GM10248 (cell line): ENCODE data around the gene SLC25A34.

Experiments
- CTCF ChIA-PET: fragments of 300-600 bp; sonication (Branson Sonifier 250); formaldehyde crosslinking; extraction: SDS; loops from one replicate; lab custom pipeline; 2021; ENCODE audit warnings: antibody characterized with exemption; lab: Yijun Ruan, JAX
- POLR2A ChIA-PET: fragments of 350-650 bp; sonication (Branson Sonifier 250); formaldehyde crosslinking; extraction: SDS; loops from one replicate; lab custom pipeline; 2020; ENCODE audit warnings: antibody characterized with exemption; lab: Yijun Ruan, JAX
- DNase-seq: peaks from one replicate; pipeline ENCODE4 v3.0.0; 2012; ENCODE audit errors: extremely low spot score
- TF ChIP-seq, protein P1 (sequence below): IDR thresholded peaks from 2 replicates; pipeline ENCODE4 v1.5.1; 2012; ENCODE audit warnings: mild to moderate bottlenecking, low read depth; ENCODE audit errors: extremely low read depth, missing control alignments, control extremely low read depth

Gene SLC25A34

DNA sequence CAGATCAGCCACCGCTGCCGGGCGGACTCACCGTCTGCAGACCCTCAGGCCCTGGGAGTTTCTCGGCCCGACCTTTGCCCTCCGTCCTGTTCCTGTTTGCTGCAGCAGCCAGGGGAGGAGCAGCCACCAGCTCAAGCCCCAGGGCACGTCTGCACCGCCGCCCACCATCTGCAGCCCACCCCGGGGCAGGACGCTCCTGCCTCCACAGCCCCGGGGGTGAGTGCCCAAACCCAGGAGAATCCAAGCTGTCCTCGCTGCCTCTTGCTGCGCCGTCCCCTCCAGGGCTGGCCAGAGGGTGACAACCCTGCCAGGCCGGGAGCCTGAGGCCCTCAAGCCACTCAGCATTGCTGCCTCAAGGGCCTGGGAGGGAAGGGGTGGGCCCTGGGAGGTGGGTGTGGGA lies 1.2 kb upstream of the SLC25A34 start:
- DNase-seq: no peak
- TF ChIP-seq, protein P1, sequence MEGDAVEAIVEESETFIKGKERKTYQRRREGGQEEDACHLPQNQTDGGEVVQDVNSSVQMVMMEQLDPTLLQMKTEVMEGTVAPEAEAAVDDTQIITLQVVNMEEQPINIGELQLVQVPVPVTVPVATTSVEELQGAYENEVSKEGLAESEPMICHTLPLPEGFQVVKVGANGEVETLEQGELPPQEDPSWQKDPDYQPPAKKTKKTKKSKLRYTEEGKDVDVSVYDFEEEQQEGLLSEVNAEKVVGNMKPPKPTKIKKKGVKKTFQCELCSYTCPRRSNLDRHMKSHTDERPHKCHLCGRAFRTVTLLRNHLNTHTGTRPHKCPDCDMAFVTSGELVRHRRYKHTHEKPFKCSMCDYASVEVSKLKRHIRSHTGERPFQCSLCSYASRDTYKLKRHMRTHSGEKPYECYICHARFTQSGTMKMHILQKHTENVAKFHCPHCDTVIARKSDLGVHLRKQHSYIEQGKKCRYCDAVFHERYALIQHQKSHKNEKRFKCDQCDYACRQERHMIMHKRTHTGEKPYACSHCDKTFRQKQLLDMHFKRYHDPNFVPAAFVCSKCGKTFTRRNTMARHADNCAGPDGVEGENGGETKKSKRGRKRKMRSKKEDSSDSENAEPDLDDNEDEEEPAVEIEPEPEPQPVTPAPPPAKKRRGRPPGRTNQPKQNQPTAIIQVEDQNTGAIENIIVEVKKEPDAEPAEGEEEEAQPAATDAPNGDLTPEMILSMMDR: no peak
- ChIA-PET POLR2A (no interaction called here), CTCF (no interaction called here)

DNA sequence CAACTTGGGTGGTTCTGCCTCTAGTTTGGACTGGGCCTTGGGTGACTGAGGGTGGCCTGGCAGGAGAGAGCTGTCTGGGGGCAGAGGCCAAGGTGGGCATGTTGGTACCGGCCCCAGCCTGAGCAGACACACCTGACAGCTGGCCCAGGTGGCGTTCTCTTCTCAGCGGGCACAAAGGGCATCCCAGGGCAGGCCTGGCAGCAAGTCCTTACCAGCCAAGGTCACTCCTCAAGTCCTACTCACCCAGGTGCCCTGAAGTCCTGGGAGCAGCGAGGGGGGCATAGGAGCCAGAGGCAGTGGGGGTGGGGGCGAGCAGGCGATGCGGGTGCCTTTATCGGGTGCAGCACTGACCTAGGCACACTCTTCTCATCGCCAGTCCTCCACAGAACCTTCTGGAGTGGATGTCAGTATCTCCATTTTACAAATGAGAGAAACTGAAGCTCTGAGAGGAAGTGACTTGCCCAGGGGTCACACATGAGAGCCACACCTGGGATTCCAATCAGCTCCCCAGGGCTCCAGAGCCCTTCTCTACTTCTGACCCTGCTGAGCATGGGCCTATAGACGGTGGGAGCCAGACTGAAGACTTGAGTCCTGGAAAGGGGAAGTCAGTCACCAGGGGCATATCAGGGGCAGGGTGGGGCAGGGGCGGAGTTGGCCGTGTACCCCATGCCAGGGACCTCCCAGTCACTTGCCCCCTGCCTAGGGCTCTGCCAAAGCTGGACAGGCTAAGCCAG lies 587 bp upstream of the SLC25A34 start:
- no peak for DNase-seq
- POLR2A ChIA-PET: no interaction called here
- TF ChIP-seq, protein P1: no peak
- CTCF ChIA-PET: no interaction called here

DNA sequence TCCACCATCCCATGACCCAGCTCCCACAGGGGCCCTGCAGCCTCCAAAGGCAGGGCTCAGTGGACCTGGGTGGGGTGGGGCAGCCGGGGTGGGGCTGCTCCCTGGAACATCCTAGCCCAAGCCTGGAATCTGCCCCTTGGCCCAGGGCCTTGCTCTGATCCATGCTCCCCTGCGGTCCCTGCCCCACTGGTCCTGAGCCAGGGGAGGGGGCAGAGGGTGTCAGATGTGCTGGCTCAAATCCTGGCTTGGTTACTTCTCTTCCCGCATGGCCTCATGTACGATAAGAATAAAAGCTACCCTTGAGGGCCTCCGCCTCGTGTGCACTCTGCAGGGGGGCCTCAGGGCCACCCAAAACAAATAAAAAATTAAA lies 819 bp downstream of the SLC25A34 start:
- TF ChIP-seq, protein P1: no peak
- ChIA-PET POLR2A (no interaction called here), CTCF (no interaction called here)
- DNase-seq: no peak

DNA sequence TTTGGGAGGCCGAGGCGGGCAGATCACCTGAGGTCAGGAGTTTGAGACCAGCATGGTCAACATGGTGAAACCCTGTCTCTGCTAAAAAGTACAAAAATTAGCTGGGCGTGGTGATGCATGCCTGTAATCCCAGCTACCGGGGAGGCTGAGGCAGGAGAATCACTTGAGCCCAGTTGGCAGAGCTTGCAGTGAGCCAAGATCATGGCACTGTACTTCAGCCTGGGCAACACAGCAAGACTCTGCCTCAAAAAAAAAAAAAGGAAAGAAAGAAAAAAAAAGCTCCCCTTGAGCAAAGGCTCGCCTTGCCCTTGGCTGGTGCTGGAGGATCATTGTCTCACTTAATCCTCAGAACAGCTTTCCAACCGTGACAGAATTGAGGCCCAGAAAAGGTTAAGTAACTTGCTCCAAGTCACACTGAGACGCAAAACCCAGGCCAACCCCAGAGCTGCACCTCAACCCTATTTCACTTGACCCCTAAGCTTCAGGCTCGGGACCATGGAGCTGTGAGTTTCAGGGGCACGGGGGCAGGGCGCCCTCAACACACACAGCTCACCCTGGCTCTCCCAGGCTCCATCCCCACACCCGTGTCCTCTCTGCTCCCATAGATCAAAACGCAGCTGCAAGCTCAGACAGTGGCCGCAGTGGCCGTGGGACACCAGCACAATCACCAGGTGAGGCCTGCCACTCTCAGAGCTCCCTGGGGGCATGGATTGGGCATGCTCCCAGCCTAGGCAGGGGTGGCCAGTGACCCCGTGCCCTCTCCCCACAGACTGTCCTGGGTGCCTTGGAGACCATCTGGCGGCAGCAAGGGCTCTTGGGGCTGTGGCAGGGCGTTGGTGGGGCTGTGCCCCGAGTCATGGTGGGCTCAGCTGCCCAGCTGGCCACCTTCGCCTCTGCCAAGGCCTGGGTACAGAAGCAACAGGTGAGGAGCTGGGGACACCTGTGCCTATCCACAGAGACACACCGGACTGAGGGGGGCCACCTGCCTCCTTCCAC lies 1.6 kb downstream of the SLC25A34 start:
- no peak for DNase-seq
- TF ChIP-seq, protein P1: no peak
- CTCF ChIA-PET: interaction anchor here (0.9 kb wide), 1 partner anchor 414 kb away, joined by 4 read pairs; no protein-coding TSS in a partner anchor
- POLR2A ChIA-PET: interaction anchor here (0.5 to 1.0 kb wide), 3 partner anchors 18 to 74 kb away, joined by 3 to 6 read pairs (median 4); no protein-coding TSS in a partner anchor

DNA sequence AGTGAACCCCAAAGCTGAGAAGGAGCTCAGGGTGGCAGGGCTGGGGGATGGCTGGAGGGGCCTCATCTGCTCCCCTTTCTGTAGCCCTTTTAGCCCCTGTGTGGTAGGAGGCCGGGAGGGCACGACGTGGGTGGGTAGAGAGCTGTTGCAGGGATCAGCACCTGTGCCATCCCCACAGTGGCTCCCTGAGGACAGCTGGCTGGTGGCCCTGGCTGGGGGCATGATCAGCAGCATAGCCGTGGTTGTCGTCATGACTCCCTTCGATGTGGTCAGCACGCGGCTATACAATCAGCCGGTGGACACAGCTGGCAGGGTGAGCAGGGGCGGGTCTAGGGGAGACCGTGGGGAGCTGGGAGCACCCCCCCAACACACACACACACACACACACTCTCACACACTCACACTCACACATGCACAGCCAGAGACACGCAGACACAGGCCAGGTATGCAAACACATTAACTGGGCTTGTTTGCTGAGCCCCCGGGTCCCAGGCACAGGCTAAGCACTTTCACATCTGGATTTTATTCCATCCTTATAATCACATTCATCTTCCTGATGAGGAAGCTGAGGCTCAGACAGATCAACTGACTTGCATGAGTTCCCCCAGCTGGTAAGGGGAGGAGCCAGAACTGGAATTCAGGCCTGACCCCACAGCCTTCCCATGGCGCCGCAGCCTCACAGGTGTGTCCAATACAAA lies 2.5 kb downstream of the SLC25A34 start:
- POLR2A ChIA-PET: interaction anchor here (0.5 to 1.0 kb wide), 3 partner anchors 17 to 75 kb away, joined by 3 to 6 read pairs (median 4); no protein-coding TSS in a partner anchor

More for the DNA sequence above, 2.5 kb downstream of the SLC25A34 start:
- CTCF ChIA-PET: interaction anchor here (0.9 kb wide), 1 partner anchor 415 kb away, joined by 4 read pairs; no protein-coding TSS in a partner anchor
- TF ChIP-seq, protein P1: no peak
- DNase-seq: no peak
